ENCODE data around the gene DPP7. TPM values are rescaled to one million over a fixed set of nuclear protein-coding genes. Genes with fewer than 3 reads are reported as not detected.
"Not testable (repeated sequence)": the region's sequence is repeated elsewhere in the genome, so short reads cannot be mapped to it uniquely, and the experiment has no call there.

The DPP7 gene
- total RNA-seq, 1 donor from 2014 or later: 75.3 TPM

DNA sequence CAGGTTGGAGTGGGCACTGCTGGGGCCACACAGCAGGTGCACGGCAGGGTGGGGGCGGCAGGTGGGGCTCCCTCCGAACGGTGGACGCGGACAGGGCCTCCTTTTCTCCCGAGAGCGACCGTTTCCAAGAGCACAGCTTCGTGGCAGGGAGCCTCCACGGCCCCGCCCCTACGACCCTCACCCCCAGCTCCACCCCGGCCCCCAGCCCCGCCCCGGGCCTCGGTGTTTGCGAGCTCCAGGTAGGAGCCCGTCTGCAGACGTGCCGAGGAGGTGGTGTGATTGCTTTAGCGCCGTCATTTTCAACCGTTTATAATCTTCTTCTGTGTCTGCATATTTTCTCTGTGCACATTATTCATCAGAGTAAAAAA, 33.2 kb upstream of the DPP7 start:
- ATAC-seq: no peak

GRCh38 chr9:137147091-137147792, 32.7 kb upstream of the DPP7 start:
- ATAC-seq: no peak

- ATAC-seq: no peak
Measured at GRCh38 chr9:137146527-137146918, 32.0 kb upstream of the DPP7 start.

GRCh38 chr9:137145731-137146526, 31.4 kb upstream of the DPP7 start:
- ATAC-seq: no peak

GRCh38 chr9:137143459-137143858, 28.9 kb upstream of the DPP7 start:
- no peak for ATAC-seq

DNA sequence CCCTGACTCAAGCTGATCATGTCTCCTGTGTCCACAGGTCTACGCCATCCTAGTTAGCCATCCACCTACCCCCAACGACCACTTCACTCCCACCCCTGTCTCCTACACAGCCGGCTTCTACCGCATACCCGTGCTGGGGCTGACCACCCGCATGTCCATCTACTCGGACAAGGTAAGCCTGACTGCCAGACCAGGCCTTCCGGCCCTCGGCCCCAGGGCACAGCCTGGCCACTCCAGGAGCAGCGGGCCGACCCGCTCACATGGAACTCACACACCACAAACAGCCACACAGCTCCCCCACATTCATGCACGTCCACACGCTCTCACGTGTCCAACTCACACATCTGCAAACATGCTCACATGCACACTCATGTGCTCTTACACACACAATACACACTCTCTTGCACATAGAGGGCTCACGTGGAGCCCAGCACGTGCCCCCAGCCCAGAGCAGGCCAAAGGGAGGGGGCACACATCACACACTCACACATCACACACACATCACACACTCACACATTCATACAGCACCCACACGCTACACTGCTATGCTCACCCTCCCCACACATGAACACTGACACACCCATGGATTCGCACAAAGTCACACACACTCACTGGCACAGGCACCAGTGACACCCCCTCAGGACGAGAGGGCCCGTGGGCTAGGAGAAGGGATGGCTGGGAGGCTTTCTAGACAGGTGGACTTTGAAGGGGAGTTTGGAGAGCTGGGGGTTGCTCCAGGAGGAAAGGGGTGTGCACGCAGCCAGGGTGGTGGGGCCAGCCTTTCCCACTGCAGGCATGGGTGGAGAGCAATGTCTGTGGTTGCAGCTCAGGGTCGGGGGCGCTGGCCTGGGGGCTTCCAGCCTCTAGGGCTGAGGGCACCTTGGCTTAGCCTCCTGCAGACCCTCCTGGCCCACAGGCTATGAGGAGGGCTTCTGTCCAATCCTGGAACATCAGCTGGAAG, 27.7 kb upstream of the DPP7 start:
- ATAC-seq: no peak

GRCh38 chr9:137141050-137141810, 26.7 kb upstream of the DPP7 start:
- ATAC-seq: no peak

- ATAC-seq: no peak
Measured at GRCh38 chr9:137140151-137141012, 25.8 kb upstream of the DPP7 start.

GRCh38 chr9:137139468-137140150, 25.1 kb upstream of the DPP7 start:
- no peak for ATAC-seq

- ATAC-seq: peak; percentile 40
Measured at GRCh38 chr9:137138722-137139467, 24.4 kb upstream of the DPP7 start, which contains the start of gene GRIN1. TSS of gene GRIN1 (plus strand) at chr9:137139154. CDS start at chr9:137139487, 333 bp downstream.

DNA sequence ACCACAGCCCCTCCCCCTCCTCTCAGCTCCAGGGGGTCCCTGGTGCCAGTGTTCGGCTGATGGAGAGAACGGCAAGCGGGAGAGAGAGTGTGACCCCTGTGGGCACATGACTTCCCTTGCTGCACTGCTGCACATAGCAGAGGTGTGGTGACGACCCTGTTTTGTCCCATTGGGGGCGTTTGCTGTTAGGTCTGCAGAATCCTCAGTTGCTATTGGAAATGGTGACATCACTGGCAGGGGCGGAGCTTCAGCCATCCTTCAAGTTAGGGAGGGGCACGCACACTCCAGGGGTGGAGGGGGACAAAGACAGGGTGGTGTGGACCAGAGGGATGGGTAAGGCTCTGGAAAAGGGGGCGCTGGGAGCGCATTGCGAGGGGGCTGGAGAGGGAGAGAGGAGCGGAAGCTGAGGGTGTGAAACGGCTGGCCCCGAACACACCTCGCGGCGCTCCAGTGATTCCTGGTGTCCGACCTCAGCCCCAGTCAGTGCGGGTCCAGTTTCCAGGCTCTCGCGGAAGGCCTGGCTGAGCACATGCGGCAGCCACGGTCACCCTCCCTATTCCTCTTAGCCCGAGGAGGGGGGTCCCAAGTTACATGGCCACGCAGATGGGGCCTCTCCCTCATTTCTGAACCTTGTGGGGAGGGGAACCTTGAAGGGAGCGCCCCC, 23.7 kb upstream of the DPP7 start:
- no peak for ATAC-seq

DNA sequence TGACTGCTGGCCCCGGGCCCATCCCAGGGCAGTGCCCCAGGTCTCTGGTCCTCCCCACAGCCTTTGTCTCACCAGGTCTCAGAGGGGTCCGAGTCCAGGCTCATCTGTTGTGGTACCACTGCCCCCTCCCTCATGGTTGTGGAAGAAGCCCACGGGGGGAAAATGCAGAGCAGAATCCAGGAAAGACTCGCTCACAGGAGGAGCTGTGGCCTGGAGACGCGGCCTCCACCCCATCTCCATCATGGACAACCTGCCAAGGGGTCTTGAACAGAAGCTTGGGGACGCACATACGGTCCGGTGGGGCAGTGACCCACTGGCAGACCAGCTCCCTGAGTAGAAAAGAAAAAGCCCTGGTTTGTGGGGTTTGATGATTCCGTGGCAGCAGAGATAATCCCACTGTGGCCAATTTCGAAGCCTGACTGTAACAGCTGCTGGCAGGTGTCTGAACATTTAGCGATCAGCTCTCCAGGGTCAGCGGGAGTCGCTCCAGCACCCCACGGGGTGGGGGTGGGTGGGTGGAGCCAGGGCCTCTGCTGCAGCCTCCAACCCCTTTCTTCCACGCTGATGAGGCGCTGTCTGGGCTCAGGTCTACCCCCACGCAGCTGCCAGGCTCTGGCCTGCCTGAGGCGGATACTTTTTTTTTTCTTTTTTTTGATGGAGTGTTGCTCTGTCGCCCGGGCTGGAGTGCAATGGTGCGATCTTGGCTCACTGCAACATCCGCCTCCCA, 22.5 kb upstream of the DPP7 start:
- ATAC-seq: no peak

DNA sequence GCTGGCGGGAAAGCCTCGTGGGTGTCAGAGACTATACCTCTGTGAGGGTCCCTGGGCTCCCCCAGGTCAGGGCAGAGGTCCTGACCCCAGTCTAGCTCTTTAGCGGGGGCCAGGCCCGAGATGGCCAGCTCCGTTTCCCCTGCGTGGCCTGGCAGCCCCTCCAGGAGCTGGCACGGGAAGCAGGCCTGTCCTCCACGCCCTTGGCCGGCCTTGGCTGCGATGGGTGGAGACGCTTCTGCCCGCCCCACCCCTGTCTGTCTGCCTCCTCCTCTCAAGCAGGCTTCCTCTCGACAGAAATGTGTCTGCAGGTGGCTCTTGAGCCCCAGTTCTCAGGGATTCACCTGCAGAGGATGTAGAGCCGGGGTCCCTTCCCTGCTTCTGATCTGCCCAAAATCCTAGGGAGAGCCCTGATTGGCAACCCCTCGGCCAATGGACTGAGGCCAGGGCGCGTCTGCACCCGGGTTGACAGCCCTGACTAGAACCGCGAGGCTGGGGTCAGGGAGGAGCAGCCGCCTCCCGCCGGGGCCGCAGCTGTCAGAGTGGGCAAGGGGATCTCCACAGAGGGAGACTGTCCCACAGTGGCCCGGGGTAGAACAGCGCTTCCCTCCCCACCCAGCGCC, 21.8 kb upstream of the DPP7 start:
- peak; percentile 48 for ATAC-seq

- ATAC-seq: not testable (repeated sequence)
Measured at GRCh38 chr9:137135154-137135553, 20.6 kb upstream of the DPP7 start.

DNA sequence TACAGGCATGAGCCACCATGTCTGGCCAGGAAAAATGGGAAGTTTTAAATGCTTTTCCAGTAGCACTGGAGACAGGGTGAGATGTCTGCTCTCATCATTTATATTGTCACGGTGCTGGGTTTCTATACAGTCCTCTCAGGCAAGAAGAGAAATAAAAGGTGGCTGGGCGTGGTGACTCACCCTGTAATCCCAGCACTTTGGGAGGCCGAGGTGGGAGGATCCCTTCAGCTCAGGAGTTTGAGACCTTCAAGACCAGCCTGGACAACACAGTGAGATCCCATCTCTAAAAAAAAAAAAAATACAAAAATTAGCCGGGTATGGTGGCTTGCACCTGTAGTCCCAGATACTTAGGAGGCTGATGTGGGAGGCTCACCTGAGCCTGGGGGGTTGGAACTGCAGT, 19.7 kb upstream of the DPP7 start:
- ATAC-seq: no peak

DNA sequence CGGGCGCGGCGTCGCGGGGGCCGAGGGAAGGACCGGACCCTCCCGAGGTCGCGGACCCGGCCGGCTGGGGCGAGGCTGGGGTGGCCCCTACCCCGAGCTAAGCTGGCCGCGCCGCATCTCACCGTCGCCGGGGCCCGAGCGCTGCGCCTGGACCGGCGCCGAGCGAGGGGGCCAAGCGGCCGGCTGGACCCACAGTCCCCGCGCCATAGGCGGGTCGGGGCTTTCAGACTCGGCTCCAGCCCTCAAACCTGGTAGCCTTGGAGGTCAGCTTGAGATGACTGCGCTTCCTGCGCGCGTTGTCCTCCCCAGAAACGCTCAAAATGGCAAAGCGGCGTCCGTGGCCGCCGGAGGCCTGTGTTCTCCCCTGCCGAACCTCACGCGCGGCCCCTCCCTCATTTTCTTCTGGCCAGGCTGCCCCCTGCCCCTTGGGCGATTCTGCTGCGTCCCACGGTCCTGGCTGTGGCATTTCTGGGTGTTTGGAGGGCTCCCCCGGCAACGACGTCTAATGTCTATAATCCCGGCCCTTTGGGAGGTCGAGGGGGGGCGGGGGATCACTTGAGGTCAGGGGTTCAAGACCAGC, 15.7 kb upstream of the DPP7 start:
- ATAC-seq: peak; percentile 24

DNA sequence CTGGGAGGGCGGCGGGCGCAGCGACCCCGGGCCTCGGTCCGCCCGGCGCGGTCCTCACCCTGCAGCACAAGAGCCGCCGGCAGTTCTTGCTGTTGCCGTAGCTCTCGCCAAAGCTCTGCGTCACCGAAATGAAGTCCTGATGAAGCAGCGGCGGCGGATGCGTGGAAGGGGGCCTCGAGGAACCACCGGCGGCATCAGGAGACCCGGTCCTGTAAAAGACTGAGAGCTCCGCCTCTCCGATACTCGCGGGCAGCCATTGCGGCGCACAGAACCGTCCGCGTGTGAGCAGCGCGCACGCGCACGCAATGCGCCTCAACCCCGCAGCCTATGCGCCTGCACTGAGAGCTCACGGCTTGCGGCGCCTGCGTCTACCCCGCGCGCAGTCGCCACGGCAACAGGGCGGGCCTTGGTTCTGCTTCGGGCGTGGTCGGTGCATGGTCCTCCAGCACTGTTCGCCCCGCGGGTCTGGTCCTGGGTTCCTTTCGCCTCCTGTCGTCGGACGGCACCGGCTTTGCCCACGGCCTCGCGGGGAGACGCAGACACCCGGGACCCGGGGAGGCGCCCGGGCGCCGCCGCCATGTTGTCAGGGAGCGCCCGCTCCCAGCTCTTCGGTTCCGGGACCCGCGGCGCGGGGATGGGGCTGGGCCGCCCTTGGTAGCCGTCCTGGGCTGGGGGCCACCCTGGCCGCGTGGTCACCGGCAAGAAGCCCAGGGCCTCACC, 15.1 kb upstream of the DPP7 start:
- ATAC-seq: peak; percentile 97
